C4-2B (cell line): Measurements from ENCODE around the gene HIVEP3.

Experiments
- H3K27ac ChIP-seq: fragments of 450-650 bp; 2 replicates; pipeline ENCODE4 v1.5.1; 2017
- CTCF ChIP-seq: fragments of 450-650 bp; conservative IDR thresholded peaks from 2 replicates; pipeline ENCODE4 v1.5.1; 2017; ENCODE audit warnings: mild to moderate bottlenecking
- ZFX ChIP-seq: fragments of 450-650 bp; IDR thresholded peaks from 2 replicates; pipeline ENCODE4 v1.6.1; 2017

HIVEP3 gene

DNA sequence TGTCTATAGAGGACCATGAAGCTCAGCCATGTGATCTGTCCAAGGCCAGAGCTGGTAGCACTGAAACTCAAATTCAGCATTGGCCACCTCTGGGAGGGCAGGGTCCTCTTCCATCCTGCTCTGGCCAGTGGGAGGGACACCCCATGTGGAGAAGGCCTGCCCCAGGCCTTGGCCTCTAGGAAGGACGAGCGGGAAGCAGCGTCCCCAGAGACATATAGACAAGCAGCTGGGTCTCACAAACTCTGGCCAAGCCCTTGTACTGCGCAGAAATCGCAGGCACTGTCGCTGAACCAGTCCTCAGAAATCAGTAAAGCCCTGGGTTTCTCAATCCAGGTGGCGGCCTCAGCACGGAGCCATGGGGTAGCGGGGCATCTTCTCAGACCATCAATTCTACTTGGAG lies 180.7 kb downstream of the HIVEP3 start:
- H3K27ac ChIP-seq: no peak overlapping the region
- TF ChIP-seq ZFX: no peak
- no peak for TF ChIP-seq CTCF

DNA sequence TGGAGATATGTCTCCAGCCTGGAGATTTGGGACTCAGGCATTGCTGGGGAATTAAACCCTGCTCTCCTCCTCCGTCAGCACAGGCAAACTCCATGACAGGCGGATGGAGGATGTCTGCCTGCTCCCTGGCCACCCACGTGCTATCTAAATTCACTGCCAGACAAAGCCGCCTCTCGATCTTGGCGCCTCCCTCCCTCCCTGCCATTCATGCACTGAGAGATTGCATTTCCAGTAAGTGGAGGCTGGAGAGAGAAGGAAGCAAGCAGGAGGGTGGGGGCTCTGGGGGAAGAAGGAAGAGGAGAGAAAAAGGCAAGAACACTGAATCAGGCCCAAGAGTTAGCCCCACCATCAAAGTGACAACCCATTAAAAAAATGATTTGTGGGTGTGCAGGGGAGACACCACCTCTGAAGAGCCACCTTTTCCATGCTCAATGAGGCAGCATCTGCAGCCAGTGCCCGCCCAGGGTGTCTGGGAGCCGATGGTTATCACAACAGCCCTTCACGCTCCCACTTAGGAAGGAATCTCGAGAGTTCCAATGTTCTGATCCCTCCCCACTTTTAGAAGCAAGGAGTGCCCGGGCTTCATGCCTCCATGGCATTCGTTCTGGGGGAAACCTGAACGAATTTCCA lies 183.0 kb downstream of the HIVEP3 start:
- TF ChIP-seq CTCF (no peak), ZFX (no peak)
- H3K27ac ChIP-seq: no peak overlapping the region

DNA sequence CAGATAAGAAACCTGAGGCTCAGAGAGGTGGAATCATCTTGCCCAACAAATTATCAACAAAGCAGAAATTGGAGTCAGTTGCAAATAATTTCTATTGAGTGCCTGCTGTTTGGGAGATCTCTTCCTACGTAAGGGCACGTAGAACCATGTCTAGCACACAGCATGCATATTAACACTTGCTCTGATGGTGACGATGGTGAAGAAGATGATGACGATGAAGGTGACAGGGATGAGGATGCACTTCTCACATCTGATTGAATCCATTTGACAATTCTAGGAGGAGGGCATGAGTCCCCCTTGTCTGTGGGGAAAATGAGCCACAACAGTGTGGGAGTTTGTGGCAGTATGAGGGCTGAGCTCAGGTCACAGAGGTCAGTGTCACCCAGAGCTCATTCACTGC lies 183.6 kb downstream of the HIVEP3 start:
- TF ChIP-seq ZFX: no peak
- no peak for TF ChIP-seq CTCF

GRCh38 chr1:41734201-41734970 lies 184.3 kb downstream of the HIVEP3 start:
- no peak for TF ChIP-seq CTCF
- no peak for TF ChIP-seq ZFX

More for the DNA sequence above, 183.6 kb downstream of the HIVEP3 start:
- H3K27ac ChIP-seq: no peak overlapping the region

GRCh38 chr1:41733725-41734124 lies 185.0 kb downstream of the HIVEP3 start:
- TF ChIP-seq ZFX (no peak), CTCF (no peak)
- no peak overlapping the region for H3K27ac ChIP-seq

More at GRCh38 chr1:41734201-41734970, 184.3 kb downstream of the HIVEP3 start:
- no peak overlapping the region for H3K27ac ChIP-seq

GRCh38 chr1:41733021-41733420 lies 185.7 kb downstream of the HIVEP3 start:
- TF ChIP-seq ZFX (no peak), CTCF (no peak)

GRCh38 chr1:41731516-41732030 lies 187.1 kb downstream of the HIVEP3 start:
- no peak for TF ChIP-seq CTCF
- H3K27ac ChIP-seq: no peak overlapping the region

More at GRCh38 chr1:41733021-41733420, 185.7 kb downstream of the HIVEP3 start:
- no peak overlapping the region for H3K27ac ChIP-seq
